Adrenal gland (tissue), 5 donors: ENCODE measurements around the gene CFAP99.

ENCODE experiments used
- CTCF ChIP-seq, 6 experiments: fragments of 450-650 bp in 4 of 6; fragments of 200-600 bp in 2 of 6; sonication (generic) in 1 of 6; IDR thresholded peaks; 1 replicate in 5 of 6; 2 replicates in 1 of 6; pipeline versions ENCODE4 v1.5.1 to v1.8.0; 2016 to 2021; ENCODE audit warnings: antibody characterized with exemption in 6 of 6, mild to moderate bottlenecking in 2 of 6, moderate library complexity in 1 of 6
- POLR2A ChIP-seq, 2 donors: fragments of 450-650 bp; IDR thresholded peaks; one replicate each; pipeline ENCODE4 v1.6.1; 2017; ENCODE audit warnings: antibody characterized with exemption in 2 of 2, mild to moderate bottlenecking in 2 of 2, moderate library complexity in 1 of 2
- donor health status: DM: no; HTN: no; CAD: no.

- TF ChIP-seq CTCF (IDR thresholded peaks at IDR 0.05) (no peak), POLR2A (IDR thresholded peaks at IDR 0.05) (peak in 1 of 2 donors; percentile 46)
Observed at GRCh38 chr4:2402048-2402842, 16.5 kb upstream of the CFAP99 start.
